Stimulated activated naive B cell treated with anti-CD40 and anti-IgM and Interleukin-4, amounts not matched to agents 10 μg/mL and 1 μg/mL and 100 μg/mL, for 72 hours (primary cell): Measurements from ENCODE around the gene TMEM198.

Experiments used
- ATAC-seq, 2 donors: fragments of 150-1000 bp; cut with Tn5 transposase; replicated peaks; 2 replicates each; pipeline ENCODE4 v1.10.0; 2021; ENCODE audit warnings: moderate library complexity in 1 of 2
- DNase-seq: peaks from one replicate; pipeline ENCODE4 v3.0.0; 2021
- H3K27ac Mint-ChIP-seq: one replicate; pipeline ENCODE4 v1.8.0; 2022; ENCODE audit warnings: mild to moderate bottlenecking, mixed read lengths
- H3K27me3 Mint-ChIP-seq, 2 donors: one replicate each; pipeline ENCODE4 v1.8.0; 2022; ENCODE audit warnings: mixed read lengths in 2 of 2
- H3K36me3 Mint-ChIP-seq, 2 donors: one replicate each; pipeline ENCODE4 v1.8.0; 2022; ENCODE audit warnings: mixed read lengths in 2 of 2, mild to moderate bottlenecking in 1 of 2
- H3K4me1 Mint-ChIP-seq, 2 donors: one replicate each; pipeline ENCODE4 v1.8.0; 2022; ENCODE audit warnings: mixed read lengths in 2 of 2, mild to moderate bottlenecking in 1 of 2
- H3K4me3 Mint-ChIP-seq, 2 donors: one replicate each; pipeline ENCODE4 v1.8.0; 2022; ENCODE audit warnings: mild to moderate bottlenecking in 2 of 2, mixed read lengths in 2 of 2, moderate library complexity in 1 of 2
- H3K9me3 Mint-ChIP-seq, 2 donors: one replicate each; pipeline ENCODE4 v1.8.0; 2022; ENCODE audit warnings: mixed read lengths in 2 of 2, mild to moderate bottlenecking in 1 of 2

The TMEM198 gene

DNA sequence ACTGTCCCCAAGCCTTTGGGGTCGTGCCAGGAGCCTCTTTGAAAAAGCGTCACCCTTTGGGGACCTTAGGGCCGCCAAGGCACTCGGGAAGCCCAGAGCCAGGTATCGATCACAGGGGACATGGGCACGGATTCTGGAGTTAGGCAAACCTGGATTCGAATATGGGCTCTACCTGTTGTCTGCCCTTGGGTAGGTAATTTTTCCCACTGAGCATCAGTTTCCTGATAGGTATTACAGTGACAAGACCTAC lies 9.3 kb downstream of the TMEM198 start:
- H3K27me3 Mint-ChIP-seq = peaks cover 60 to 86% of the 10 kb centered on the region in 2 donors
- H3K36me3 Mint-ChIP-seq = peaks cover 0 to 4% of the 10 kb centered on the region in 2 donors
- no peaks in the 10 kb centered on the region for H3K9me3 Mint-ChIP-seq
- H3K4me1 Mint-ChIP-seq = peaks cover 9 to 11% of the 10 kb centered on the region in 2 donors
- no peak for ATAC-seq
- no peak overlapping the region for H3K4me3 Mint-ChIP-seq
- DNase-seq = no peak
- no peak overlapping the region for H3K27ac Mint-ChIP-seq

DNA sequence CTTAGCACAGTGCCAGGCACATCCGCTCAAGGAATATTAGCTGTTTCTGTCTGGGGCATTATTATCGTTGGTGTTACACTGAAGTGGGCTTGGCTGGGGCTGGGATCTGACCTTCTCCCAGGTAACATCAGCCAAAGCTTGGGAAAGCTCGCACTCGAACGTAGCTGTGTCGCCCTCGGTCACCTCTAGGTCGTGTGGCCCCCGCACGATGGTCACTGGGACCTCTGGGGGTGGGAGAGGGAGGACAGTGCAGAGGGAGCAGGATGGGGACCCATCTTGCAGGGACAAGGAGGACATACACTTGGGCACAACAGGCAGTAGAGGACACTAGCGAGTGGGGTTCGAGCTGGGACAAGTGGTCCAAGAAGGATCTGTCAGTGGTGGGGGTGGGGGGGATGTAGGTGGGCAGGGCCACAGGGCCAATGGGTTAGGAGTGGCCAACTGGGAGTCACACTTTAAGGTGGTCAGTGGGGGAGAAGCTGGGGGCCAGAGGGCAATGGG lies 9.7 kb downstream of the TMEM198 start:
- Mint-ChIP-seq H3K36me3 (peaks cover 0 to 4% of the 10 kb centered on the region in 2 donors), H3K9me3 (no peaks in the 10 kb centered on the region), H3K4me1 (peaks cover 9 to 11% of the 10 kb centered on the region in 2 donors), H3K27me3 (peaks cover 60 to 86% of the 10 kb centered on the region in 2 donors), H3K4me3 (no peak overlapping the region), H3K27ac (peak overlapping the region; percentile 37)
- DNase-seq (no peak), ATAC-seq (no peak)

DNA sequence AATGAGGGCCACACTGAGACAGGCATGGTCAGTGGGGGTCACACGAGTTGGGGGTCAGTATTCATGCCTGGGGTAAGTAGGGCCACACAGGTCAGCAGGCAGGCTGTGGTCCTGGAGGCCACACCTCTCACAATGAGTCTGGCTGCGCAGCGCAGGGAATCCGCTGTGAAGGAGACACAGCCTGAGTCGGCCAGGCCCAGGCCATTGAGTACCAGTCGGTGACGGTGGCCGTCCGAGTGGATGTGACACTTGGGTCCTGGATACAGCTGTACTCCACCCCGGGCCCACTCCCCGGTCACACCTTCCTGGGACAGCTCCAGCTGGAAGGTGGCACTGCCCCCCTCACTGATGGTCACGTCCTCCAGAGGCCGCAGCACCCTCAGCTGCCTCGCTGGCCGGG lies 10.5 kb downstream of the TMEM198 start:
- Mint-ChIP-seq H3K4me3 (no peak overlapping the region), H3K4me1 (peaks cover 9 to 11% of the 10 kb centered on the region in 2 donors), H3K36me3 (peaks cover 0 to 4% of the 10 kb centered on the region in 2 donors), H3K27me3 (peaks cover 59 to 80% of the 10 kb centered on the region in 2 donors), H3K27ac (no peak overlapping the region), H3K9me3 (no peaks in the 10 kb centered on the region)
- no peak for ATAC-seq
- no peak for DNase-seq

DNA sequence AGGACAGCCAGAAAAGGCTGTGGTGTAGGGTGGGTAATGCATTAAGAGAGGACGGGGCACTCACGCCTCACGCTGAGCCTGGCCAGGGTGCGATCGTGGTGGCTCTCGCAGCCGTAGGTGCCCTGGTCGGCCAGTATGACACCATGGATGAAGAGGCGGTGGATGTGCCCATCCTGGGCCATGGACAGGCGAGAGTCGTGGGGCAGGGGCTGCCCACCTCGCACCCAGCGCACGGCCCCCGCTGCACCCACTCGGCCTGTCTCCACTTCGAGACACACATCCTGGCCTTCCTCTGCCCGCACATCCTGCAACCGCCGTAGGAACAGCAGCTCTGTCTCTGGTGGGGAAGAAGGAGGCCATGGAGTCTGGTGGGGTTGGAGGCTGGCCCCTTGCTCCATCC lies 12.1 kb downstream of the TMEM198 start:
- Mint-ChIP-seq H3K27ac (no peak overlapping the region), H3K27me3 (peaks cover 58 to 69% of the 10 kb centered on the region in 2 donors), H3K4me1 (peaks cover 6 to 11% of the 10 kb centered on the region in 2 donors), H3K36me3 (peaks cover 0 to 1% of the 10 kb centered on the region in 2 donors), H3K4me3 (no peak overlapping the region), H3K9me3 (no peaks in the 10 kb centered on the region)
- DNase-seq (no peak), ATAC-seq (no peak)

DNA sequence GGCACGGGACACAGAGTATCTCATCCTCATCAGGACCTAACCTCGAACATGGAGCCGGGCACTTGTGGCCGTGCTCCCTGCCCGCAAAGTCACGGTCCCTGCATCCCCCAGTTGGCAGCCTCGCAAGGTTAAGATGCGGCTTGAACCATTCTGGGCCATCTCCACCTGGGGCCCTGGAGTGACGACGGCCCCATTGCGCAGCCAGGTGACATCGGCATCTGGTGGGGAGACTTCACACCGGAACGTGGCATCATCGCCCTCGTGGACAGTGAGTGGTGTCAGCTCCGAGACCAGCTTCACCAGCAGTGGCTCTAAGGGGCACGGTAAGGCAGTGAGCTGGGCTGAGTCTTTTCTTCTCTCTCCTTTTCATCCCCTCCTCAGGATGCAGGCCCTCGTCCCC lies 12.6 kb downstream of the TMEM198 start:
- ATAC-seq (no peak), DNase-seq (no peak)
- Mint-ChIP-seq H3K4me1 (peaks cover 4 to 9% of the 10 kb centered on the region in 2 donors), H3K27me3 (peaks cover 54 to 69% of the 10 kb centered on the region in 2 donors), H3K27ac (no peak overlapping the region), H3K9me3 (no peaks in the 10 kb centered on the region), H3K36me3 (no peaks in the 10 kb centered on the region), H3K4me3 (no peak overlapping the region)

DNA sequence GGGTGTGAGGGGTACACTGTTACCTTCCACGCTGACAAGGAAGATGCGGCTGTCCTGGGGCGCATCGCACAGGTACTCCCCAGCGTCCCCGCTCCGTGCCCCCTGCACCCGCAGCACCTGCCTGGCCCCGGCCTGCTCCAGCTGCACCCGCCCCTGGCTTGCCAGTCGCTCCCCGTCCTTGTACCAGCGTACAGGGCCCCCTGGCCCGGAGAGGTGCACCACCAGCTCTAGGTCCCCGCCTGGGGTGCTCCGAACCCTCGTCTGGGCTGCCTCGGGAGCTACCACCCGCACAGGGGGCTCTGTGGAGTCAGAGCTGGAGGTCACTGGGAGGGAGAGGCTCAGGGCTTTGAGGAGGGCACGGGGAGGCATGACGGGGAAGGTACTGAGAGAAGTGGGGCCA lies 13.5 kb downstream of the TMEM198 start:
- H3K4me1 Mint-ChIP-seq = peaks cover 0 to under 1% of the 10 kb centered on the region in 2 donors
- ATAC-seq (no peak), DNase-seq (no peak)
- H3K27ac Mint-ChIP-seq = no peak overlapping the region
- H3K27me3 Mint-ChIP-seq = peaks cover 51 to 68% of the 10 kb centered on the region in 2 donors
- no peaks in the 10 kb centered on the region for H3K36me3 Mint-ChIP-seq
- no peak overlapping the region for H3K4me3 Mint-ChIP-seq
- no peaks in the 10 kb centered on the region for H3K9me3 Mint-ChIP-seq

DNA sequence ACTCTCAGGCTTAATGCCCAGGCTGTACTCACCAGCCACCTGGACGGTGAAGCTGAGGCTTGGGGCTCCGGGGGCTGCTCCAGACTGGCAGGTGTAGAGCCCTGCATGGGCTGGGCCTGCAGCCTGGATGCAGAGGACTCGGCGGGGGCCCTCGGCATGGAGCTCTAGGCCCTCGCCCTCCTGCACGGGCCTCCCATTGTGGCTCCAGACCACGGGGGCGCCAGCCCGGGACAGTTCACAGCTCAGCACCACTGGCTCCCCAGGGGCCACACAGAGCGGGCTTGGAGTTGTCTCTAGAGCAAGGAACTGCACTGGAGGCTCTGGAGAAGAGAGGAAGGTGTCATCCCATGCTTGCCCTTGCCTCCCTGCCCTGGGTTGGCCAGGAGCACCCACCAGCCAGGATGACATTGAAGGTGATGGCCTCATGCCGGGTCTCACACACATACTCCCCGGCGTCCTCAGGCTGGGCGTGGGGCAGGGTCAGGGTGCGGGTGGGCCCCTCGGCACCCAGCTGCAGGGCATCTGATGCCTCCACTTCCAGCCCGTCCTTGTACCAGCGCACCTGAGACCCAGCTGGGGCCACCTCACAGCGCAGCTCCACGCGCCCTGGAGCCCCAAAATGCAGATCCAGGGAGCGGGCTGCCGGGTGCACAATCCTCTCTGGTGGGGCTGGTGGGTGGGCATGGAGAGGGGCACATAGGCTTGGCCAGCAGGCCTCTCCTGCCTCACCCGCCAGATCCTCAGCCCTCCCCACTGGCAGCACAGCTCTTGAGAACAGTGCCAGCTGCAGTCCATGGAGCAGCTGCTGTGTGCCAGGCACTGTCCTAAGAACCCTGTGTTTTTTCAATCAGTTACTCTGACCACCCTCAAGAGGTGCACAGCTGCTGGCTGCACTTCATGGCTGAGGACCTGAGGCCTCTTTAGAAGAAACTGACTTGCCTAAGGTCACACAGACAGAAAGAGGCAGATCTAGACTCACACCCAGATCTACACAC lies 14.3 kb downstream of the TMEM198 start:
- ATAC-seq = no peak

DNA sequence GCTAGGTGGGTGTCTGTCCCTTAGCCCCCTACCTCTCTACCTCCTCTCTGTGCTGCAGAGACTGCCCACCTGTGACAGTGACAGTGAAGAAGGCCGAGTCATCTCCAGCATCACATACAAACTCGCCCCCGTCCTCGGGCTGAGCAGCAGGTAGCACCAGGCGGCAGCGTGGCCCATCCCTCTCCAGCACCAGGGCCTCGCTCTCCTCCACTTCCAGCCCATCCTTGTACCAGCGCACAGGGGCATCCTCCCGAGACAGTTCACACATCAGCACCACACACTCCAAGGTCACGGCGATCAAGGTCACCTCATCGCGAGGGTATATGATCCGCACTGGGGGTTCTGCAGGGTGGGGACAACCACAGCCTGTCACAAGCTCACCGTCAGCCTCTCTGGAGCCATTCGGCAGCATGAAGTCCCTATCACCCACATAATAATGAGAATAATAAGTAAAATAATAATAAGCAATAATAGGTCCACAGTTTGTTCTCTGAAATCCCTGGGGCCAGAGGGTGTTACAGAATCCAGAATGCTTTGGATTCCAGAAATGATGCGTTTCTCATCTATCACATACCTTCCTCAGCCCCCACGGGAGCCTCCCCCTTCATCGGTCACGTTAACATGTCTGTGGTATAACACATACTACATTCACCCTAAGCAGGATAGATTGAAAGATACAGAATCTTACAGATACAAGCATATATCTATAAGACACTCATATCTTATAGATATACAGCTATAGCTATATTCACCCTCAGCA lies 15.5 kb downstream of the TMEM198 start:
- no peaks in the 10 kb centered on the region for H3K4me1 Mint-ChIP-seq
- peaks cover 56 to 62% of the 10 kb centered on the region in 2 donors for H3K27me3 Mint-ChIP-seq
- H3K36me3 Mint-ChIP-seq = no peaks in the 10 kb centered on the region
- peaks cover 0 to under 1% of the 10 kb centered on the region in 2 donors for H3K9me3 Mint-ChIP-seq
- H3K4me3 Mint-ChIP-seq = no peak overlapping the region
- ATAC-seq = no peak
- H3K27ac Mint-ChIP-seq = no peak overlapping the region
- DNase-seq = no peak

More for the DNA sequence above, 14.3 kb downstream of the TMEM198 start:
- Mint-ChIP-seq H3K4me1 (no peaks in the 10 kb centered on the region), H3K36me3 (no peaks in the 10 kb centered on the region), H3K9me3 (no peaks in the 10 kb centered on the region), H3K4me3 (no peak overlapping the region), H3K27ac (no peak overlapping the region), H3K27me3 (peaks cover 58 to 72% of the 10 kb centered on the region in 2 donors)
- DNase-seq = no peak

DNA sequence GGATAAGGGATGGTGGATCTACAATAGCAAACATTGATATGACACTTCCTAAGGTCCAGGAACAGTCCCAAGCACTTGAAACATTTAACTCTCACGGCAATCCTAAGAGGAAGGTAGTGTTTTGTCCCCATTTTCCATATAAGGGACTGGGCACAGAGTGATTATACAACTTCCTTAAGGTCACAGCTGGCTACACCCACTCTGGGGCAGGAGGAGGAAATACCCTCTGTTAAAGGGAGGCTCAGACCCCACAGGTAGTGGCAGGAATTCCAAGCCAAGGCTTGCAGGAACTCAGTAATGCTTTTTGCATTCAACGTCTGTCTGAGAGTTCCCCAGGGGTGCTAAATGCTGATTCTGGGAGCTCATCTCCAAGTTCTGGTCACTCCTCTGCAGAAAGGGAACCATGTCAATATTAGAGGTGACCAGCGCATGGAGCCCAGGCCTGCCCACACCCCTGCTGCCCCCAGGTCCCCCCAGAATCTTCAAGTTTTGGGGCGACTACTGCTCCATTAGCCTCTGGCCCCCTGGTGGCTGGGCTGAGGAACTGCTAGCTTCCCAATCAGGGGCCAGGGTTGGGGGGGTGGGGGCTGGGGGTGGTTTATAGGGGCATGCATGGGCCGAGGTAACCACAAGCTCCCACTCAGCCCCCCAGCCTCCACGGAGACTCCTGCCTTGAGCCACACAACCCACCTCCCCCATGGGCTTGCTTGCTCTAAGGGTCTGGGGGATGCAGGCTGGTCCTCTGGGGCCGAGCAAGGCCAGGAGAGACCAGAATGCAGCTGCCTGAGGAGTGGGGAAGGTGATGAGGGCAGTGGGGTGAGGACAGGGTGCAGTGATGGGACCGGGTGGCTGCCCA lies 16.4 kb downstream of the TMEM198 start:
- Mint-ChIP-seq H3K9me3 (peaks cover 0 to 2% of the 10 kb centered on the region in 2 donors), H3K4me3 (no peak overlapping the region), H3K27ac (no peak overlapping the region), H3K4me1 (no peaks in the 10 kb centered on the region), H3K36me3 (no peaks in the 10 kb centered on the region), H3K27me3 (peaks cover 50 to 57% of the 10 kb centered on the region in 2 donors)
- DNase-seq (no peak), ATAC-seq (peak; percentile 36 to 45)

DNA sequence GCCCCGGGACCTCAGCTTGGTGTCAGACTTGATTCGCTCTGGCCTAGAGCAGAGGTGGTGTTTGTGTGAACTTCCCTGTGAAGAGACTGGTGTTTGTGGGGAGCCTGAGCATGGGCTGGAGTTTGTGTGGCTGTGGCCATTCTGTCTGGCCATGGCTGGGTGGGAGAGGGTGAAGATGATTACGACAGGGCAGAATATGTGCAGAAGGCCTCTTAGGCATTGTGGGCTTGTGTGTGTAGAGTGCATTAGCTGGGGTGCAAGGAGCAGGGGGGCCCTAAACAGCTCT lies 17.0 kb downstream of the TMEM198 start:
- no peaks in the 10 kb centered on the region for H3K4me1 Mint-ChIP-seq
- ATAC-seq (no peak), DNase-seq (no peak)
- peaks cover 46 to 54% of the 10 kb centered on the region in 2 donors for H3K27me3 Mint-ChIP-seq
- no peak overlapping the region for H3K27ac Mint-ChIP-seq
- H3K36me3 Mint-ChIP-seq = no peaks in the 10 kb centered on the region
- H3K9me3 Mint-ChIP-seq = peaks cover 0 to 2% of the 10 kb centered on the region in 2 donors
- H3K4me3 Mint-ChIP-seq = no peak overlapping the region

DNA sequence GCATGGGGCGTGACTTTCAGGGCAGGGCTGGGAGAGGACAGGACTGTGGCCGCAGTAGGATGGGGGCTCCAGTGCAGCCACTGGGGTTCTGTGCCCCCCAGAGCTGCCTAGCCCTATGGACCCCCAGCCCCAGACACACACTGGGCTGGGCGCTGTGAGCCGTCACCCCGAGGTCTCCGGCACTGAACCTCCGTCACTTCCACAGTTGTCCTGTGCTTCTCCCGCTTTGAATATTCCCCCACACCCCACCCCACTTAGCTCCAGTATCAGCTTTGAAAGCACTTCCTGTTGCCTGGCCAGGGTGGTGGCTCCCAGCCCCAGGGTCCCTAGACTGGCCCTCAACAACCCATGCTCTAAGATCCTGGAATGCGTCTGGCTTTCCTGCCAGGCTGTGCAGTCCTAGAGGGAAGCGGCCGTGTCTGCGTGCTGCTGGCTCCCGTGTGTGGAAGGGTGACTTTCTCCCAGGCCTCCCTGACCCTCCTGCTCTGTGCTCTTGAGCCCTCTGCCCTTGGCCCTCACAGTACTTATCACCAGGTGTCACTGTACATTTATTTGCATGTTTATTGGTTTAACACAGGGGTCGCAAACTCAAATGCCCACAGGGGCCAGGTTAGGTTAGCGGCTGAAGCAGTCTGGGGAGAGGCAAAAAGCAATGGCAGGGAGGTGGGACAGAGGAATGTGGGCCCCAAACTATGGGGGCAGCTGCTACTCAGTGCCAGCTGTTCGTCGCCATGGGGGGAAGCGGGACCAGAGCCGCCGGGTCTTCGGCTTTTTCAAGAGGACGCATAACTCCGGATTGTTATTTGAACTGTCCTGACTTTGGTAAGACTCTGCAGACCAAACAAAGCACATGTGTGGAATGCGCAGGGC lies 17.6 kb downstream of the TMEM198 start:
- peaks cover 0 to 2% of the 10 kb centered on the region in 2 donors for H3K9me3 Mint-ChIP-seq
- H3K27ac Mint-ChIP-seq = no peak overlapping the region
- no peaks in the 10 kb centered on the region for H3K4me1 Mint-ChIP-seq
- peaks cover 49 to 55% of the 10 kb centered on the region in 2 donors for H3K27me3 Mint-ChIP-seq
- ATAC-seq = no peak
- no peaks in the 10 kb centered on the region for H3K36me3 Mint-ChIP-seq
- no peak overlapping the region for H3K4me3 Mint-ChIP-seq
- no peak for DNase-seq

DNA sequence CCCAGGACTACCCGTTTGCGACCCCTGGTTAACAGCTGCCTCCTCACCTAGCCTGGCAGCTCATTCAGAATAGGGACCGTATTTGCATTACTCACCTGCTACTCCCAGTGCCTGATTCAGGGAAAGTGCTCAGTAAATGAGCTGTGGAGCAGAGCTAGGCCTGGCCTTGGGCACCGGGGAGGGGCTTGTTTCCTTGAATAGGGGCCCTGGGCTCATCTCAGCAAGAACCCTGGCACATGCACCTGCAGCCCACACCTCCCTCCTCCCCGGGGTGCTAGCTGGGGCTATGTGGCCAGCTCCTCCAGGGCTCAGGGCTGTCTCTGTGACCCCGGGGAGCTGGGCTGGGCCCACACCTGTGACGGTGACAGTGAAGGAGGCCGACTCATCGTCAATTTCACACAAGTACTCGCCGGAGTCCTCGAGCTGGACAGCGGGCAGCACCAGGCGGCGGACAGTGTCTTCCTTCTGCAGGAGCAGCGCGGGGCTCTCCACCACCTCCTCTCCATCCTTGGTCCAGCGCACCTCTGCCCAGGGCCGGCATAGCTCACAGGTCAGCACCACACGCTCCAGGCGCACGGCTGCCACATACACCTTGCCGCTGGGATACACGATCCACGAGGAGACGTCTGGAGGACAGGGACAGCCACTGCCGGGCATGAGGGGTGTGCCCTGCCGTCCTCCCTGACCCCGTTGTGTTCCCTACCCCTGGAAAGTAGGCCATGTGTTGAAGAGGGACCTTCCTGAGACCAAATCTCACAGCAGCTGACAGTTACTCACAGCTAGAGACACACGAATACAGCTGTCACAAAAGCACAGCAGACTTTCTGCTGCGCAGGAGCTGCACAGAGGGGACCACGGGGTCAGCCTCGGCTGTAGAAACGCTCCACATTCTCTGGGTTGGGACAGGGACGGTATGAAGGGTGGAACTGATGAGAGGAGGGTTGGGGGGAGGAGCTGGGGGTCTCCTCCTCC lies 18.5 kb downstream of the TMEM198 start:
- Mint-ChIP-seq H3K36me3 (no peaks in the 10 kb centered on the region), H3K4me3 (no peak overlapping the region), H3K9me3 (peaks cover 0 to 2% of the 10 kb centered on the region in 2 donors), H3K27me3 (peaks cover 54 to 56% of the 10 kb centered on the region in 2 donors), H3K4me1 (no peaks in the 10 kb centered on the region), H3K27ac (no peak overlapping the region)
- no peak for ATAC-seq
- no peak for DNase-seq
